H1 (cell line): ENCODE data around the gene GLS.

Experiments
- EGR1 ChIP-seq: IDR thresholded peaks from 2 replicates; pipeline ENCODE4 v1.6.1; 2011; ENCODE audit warnings: low read depth, low read length, borderline replicate concordance
- MAFK ChIP-seq: IDR thresholded peaks from 2 replicates; pipeline ENCODE4 v1.6.1; 2012; ENCODE audit warnings: low read depth, mild to moderate bottlenecking, improper control_type of control experiment, low read length
- NRF1 ChIP-seq: IDR thresholded peaks from 2 replicates; pipeline ENCODE4 v1.6.1; 2011; ENCODE audit warnings: mild to moderate bottlenecking, low read depth, low read length, improper control_type of control experiment
- POLR2A ChIP-seq, 2 experiments: IDR thresholded peaks; 1 replicate in 1 of 2; 2 replicates in 1 of 2; pipeline ENCODE4 v1.6.1; 2011; ENCODE audit warnings: low read depth in 2 of 2, low read length in 2 of 2, mild to moderate bottlenecking in 2 of 2; ENCODE audit errors: control extremely low read depth in 1 of 2
- SRF ChIP-seq: IDR thresholded peaks from 2 replicates; pipeline ENCODE4 v1.6.1; 2011; ENCODE audit warnings: mild to moderate bottlenecking, low read depth, low read length, moderate library complexity
- YY1 ChIP-seq: IDR thresholded peaks from 2 replicates; pipeline ENCODE4 v1.6.1; 2011; ENCODE audit warnings: low read depth, mild to moderate bottlenecking, low read length
- TF ChIP-seq, protein P1 (sequence below), 3 experiments: IDR thresholded peaks; 1 replicate in 2 of 3; 2 replicates in 1 of 3; pipeline versions ENCODE4 v1.5.1 to v1.6.1; 2011; ENCODE audit warnings: low read length in 3 of 3, mild to moderate bottlenecking in 3 of 3, inconsistent platforms in 2 of 3, low read depth in 1 of 3, moderate library complexity in 1 of 3; ENCODE audit not compliant: insufficient read depth in 1 of 3; ENCODE audit errors: control extremely low read depth in 1 of 3

DNA sequence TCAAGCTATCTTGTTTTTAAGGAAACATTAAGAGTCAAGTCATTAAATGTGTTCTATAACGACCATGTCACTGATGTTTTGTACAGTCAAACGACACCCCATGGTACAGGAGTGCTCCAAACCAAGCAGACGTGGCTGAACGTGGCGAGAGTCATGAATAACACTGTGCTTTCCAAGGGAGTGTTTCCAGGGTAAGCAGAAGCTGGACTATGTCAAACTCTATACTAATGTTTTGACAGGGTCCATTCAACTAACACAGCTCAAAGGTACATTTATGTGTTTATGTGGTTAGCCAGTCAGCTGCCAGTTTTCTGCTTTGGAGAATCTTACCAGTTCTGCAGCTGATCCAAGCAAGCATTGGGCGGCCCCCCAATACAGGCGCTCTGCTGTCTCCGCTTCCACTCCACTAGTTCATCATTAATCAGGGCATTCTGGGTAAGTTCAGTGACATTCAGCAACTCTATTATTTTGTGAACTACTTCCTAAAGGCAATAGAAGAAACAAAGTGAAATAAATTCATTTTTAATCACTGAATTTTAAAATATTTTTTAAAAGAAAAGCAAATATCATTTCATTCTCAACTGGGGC, 117.0 kb downstream of the GLS start:
- TF ChIP-seq EGR1 (no peak), NRF1 (no peak), MAFK (no peak), POLR2A (IDR thresholded peaks at IDR 0.05; ENCODE audit: control extremely low read depth in 1 of 2, low read depth in 2 of 2, low read length in 2 of 2) (no peak), YY1 (no peak), SRF (no peak)
- TF ChIP-seq, protein P1, sequence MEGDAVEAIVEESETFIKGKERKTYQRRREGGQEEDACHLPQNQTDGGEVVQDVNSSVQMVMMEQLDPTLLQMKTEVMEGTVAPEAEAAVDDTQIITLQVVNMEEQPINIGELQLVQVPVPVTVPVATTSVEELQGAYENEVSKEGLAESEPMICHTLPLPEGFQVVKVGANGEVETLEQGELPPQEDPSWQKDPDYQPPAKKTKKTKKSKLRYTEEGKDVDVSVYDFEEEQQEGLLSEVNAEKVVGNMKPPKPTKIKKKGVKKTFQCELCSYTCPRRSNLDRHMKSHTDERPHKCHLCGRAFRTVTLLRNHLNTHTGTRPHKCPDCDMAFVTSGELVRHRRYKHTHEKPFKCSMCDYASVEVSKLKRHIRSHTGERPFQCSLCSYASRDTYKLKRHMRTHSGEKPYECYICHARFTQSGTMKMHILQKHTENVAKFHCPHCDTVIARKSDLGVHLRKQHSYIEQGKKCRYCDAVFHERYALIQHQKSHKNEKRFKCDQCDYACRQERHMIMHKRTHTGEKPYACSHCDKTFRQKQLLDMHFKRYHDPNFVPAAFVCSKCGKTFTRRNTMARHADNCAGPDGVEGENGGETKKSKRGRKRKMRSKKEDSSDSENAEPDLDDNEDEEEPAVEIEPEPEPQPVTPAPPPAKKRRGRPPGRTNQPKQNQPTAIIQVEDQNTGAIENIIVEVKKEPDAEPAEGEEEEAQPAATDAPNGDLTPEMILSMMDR (IDR thresholded peaks at IDR 0.05; ENCODE audit: control extremely low read depth in 1 of 3, insufficient read depth in 1 of 3, low read depth in 1 of 3, low read length in 3 of 3): no peak
